Esophagus muscularis mucosa (tissue), 4 donors: ENCODE measurements around the gene IGFBP2. TPM values are rescaled to one million over a fixed set of nuclear protein-coding genes. Genes with fewer than 3 reads are reported as not detected.

Experiments
- DNase-seq: peaks from one replicate; pipeline ENCODE4 v3.0.0-alpha.2; 2017; ENCODE audit errors: extremely low spot score
- H3K27ac ChIP-seq, 4 donors: fragments of 200-600 bp; sonication (generic); replicated peaks in 1 of 4; 1 replicate in 3 of 4; 2 replicates in 1 of 4; pipeline ENCODE4 v1.5.1; 2016 to 2019; ENCODE audit warnings: mild to moderate bottlenecking in 1 of 4
- H3K27me3 ChIP-seq, 4 donors: fragments of 200-600 bp; sonication (generic); one replicate each; pipeline versions ENCODE4 v1.5.1 to v1.6.0; 2016 to 2019
- H3K36me3 ChIP-seq, 4 donors: fragments of 200-600 bp; sonication (generic); one replicate each; pipeline ENCODE4 v1.5.1; 2016 to 2019
- H3K4me1 ChIP-seq, 4 donors: fragments of 200-600 bp; sonication (generic); one replicate each; pipeline ENCODE4 v1.5.1; 2016 to 2019
- H3K4me3 ChIP-seq, 4 donors: fragments of 200-600 bp; sonication (generic); 1 replicate in 2 of 4; 2 replicates in 2 of 4; pipeline ENCODE4 v1.5.1; 2016 to 2019; ENCODE audit warnings: mild to moderate bottlenecking in 4 of 4, moderate library complexity in 1 of 4
- H3K9me3 ChIP-seq, 4 donors: fragments of 200-600 bp; sonication (generic); 1 replicate in 3 of 4; 2 replicates in 1 of 4; pipeline ENCODE4 v1.5.1; 2016 to 2019
- EP300 ChIP-seq: sonication (generic); formaldehyde crosslinking; IDR thresholded peaks from one replicate; pipeline ENCODE4 v1.6.1; 2017; ENCODE audit warnings: antibody characterized with exemption
- POLR2A ChIP-seq: fragments of 450-650 bp; IDR thresholded peaks from one replicate; pipeline ENCODE4 v1.6.1; 2017; ENCODE audit warnings: antibody characterized with exemption, moderate library complexity, mild to moderate bottlenecking, low read depth
- POLR2AphosphoS5 ChIP-seq, 2 donors: sonication (generic); formaldehyde crosslinking; IDR thresholded peaks; one replicate each; pipeline ENCODE4 v1.6.1; 2017; ENCODE audit warnings: antibody characterized with exemption in 2 of 2
- WGBS: methylation state at CpG from one replicate; pipeline ENCODE4 v1.1.5; 2018; 5-methylcytosine and 5-hydroxymethylcytosine counted together
- intact Hi-C: fragments of 100-400 bp; cut with DNase I; formaldehyde crosslinking; loops from one replicate; pipeline ENCODE4 v1.15.1; 2023
- total RNA-seq, 4 donors: library from RNA; depleted of rRNA; stranded (reverse); fragments of >200 nt; gene quantifications; one replicate each; pipeline versions ENCODE4 v1.1.0 to v1.2.1, GENCODE V29; 2016
- TF ChIP-seq, protein P1 (sequence below), 3 experiments: fragments of 200-600 bp in 2 of 3; fragments of 450-650 bp in 1 of 3; sonication (generic) in 2 of 3; IDR thresholded peaks; one replicate each; pipeline ENCODE4 v1.5.1; 2017 to 2019; ENCODE audit warnings: antibody characterized with exemption in 3 of 3, mild to moderate bottlenecking in 2 of 3, moderate library complexity in 1 of 3

The IGFBP2 gene
- total RNA-seq, 4 donors from 2014 or later, result 188 to 446 (median 280) TPM

DNA sequence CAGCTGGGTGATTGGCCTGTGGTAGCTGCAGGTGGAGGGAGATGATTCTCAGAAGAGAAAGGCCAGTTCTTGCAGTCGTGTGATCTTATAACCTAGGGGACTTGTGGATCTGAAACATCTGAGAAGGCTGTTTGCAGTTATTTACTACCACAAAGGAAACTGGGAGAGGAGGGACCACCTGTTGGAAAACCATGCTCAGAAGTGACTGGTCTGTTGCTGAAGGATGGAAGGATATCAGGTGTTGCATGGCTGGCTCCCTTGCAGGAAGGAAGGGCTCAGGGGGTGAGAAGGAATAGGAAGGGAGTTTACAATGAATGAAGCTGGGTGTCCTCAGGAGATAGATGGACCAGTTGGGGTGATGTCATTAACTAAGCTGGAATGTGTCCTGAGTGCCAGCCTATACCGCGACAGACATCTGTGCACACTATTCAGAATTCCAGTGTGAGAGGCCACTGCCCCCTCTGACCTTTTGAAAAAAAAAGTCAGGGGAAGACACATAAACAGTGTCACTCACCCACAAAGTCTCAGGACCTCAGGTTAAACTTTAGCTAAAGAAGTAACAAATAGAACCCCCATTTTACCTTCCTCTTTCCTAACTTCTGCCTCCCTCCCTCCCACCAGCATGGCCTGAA lies 17.5 kb downstream of the IGFBP2 start:
- Histone ChIP-seq H3K36me3 (no peaks in the 10 kb centered on the region), H3K27ac (peak overlapping the region; percentile 57 to 75 (median 62)), H3K4me3 (no peak overlapping the region), H3K9me3 (no peaks in the 10 kb centered on the region), H3K4me1 (peaks cover 17 to 94% (median 86%) of the 10 kb centered on the region in 4 donors), H3K27me3 (no peaks in the 10 kb centered on the region)
- intact Hi-C loops, result no loop called here
- TF ChIP-seq POLR2AphosphoS5 (IDR thresholded peaks at IDR 0.05), result no peak
- TF ChIP-seq, protein P1, sequence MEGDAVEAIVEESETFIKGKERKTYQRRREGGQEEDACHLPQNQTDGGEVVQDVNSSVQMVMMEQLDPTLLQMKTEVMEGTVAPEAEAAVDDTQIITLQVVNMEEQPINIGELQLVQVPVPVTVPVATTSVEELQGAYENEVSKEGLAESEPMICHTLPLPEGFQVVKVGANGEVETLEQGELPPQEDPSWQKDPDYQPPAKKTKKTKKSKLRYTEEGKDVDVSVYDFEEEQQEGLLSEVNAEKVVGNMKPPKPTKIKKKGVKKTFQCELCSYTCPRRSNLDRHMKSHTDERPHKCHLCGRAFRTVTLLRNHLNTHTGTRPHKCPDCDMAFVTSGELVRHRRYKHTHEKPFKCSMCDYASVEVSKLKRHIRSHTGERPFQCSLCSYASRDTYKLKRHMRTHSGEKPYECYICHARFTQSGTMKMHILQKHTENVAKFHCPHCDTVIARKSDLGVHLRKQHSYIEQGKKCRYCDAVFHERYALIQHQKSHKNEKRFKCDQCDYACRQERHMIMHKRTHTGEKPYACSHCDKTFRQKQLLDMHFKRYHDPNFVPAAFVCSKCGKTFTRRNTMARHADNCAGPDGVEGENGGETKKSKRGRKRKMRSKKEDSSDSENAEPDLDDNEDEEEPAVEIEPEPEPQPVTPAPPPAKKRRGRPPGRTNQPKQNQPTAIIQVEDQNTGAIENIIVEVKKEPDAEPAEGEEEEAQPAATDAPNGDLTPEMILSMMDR (IDR thresholded peaks at IDR 0.05), result no peak
- no peak for TF ChIP-seq EP300
- no peak for TF ChIP-seq POLR2A
- DNase-seq, result no peak
- 78% methylated on average over 2 of the region's 3 CpGs for WGBS

DNA sequence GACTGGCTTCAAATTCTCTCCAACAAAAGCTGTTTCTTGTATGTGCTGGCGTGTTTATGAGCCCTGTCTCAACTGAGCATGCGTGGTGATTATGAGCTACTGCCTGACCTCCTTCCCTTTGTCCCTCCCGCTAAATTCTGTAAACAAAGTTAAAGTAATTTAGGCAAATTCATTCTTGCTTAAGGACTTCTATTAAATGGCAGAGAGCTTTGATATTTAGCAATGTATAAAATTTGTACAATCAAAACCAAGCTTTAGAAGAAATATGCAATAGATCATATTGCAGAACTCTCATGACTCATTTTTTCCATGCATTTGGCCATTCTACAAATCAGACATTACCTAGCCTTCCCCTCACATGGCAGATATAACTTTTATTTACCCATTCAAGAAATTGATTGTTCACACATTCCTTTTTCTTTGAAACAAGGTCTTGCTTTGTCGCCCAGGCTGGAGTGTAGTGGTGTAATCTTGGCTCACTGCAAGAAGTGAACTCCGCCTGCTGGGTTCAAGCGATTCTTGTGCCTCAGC lies 18.2 kb downstream of the IGFBP2 start:
- H3K36me3 ChIP-seq, result peaks cover 0 to 3% (median 0%) of the 10 kb centered on the region in 4 donors
- WGBS, result 68% methylated on average over 6 of the region's 6 CpGs
- TF ChIP-seq POLR2AphosphoS5 (IDR thresholded peaks at IDR 0.05) (peak in 1 of 2 donors; percentile 67), EP300 (no peak)
- intact Hi-C loops, result no loop called here
- no peaks in the 10 kb centered on the region for H3K9me3 ChIP-seq
- no peak overlapping the region for H3K4me3 ChIP-seq
- H3K27me3 ChIP-seq, result no peaks in the 10 kb centered on the region
- no peak for DNase-seq
- peaks cover 14 to 96% (median 86%) of the 10 kb centered on the region in 4 donors for H3K4me1 ChIP-seq
- H3K27ac ChIP-seq, result peak overlapping the region; percentile 57 to 75 (median 62)

DNA sequence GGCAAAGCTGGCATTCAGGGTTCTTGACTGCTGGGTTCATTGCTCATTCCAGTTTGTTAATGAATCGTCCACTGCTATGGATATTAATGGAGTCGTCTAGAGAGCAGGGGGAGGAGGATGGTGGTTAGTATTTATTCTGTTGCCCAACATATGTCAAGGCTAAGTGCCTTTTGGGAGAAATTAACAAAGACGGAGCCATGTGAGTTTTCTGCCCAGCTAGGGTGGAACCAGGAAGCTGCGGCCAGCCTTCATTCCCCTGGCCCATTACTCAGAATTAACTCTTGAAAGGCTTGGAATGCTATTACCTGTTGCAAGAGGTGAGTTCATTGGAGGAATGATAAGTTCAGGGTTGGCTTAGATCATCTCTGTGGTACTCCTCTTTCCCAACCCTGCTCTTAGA lies 19.3 kb downstream of the IGFBP2 start:
- intact Hi-C loops, result no loop called here
- H3K9me3 ChIP-seq, result no peaks in the 10 kb centered on the region
- TF ChIP-seq POLR2AphosphoS5 (IDR thresholded peaks at IDR 0.05), result no peak
- TF ChIP-seq EP300, result no peak
- TF ChIP-seq POLR2A, result no peak
- TF ChIP-seq, protein P1 (IDR thresholded peaks at IDR 0.05), result no peak
- no peak for DNase-seq
- no peaks in the 10 kb centered on the region for H3K27me3 ChIP-seq
- peaks cover 14 to 97% (median 86%) of the 10 kb centered on the region in 4 donors for H3K4me1 ChIP-seq
- no peak overlapping the region for H3K4me3 ChIP-seq
- peak overlapping the region; percentile 17 to 75 (median 62) for H3K27ac ChIP-seq
- H3K36me3 ChIP-seq, result peaks cover 0 to 6% (median 0%) of the 10 kb centered on the region in 4 donors
- 42% methylated on average over 4 of the region's 4 CpGs for WGBS

DNA sequence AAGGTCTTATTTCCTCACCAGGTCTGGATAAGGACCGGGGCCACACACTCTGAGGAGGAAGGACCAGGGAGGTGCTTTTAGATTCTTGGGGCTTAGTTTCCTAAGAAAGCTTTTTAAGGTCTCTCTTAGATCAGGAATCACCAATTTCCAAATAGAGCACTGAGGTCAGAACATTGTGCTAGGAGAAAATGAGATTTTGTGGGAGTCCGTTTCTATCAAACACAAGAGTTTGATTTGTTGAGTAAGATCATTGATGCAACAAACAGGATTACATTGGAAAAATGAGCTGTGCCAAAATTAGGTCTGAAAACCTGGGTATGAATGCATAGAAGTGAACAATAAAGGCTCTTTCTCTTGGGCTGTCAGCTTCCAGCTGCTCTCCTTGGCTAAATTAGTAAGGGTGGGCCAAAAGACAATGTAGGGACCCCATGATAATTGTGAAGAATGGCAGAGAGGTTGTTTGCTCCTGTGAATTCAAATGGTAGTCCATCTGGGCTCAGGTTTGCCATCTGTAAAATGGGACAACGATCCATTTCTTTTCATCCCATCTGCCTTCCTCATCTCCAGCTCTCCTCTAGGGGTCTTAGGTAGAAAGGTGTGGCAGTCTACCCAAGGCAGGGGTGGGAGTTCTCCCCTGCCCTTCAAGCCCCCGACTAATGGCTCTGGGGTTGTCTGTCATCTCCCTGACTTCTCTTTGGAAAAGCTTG lies 20.0 kb downstream of the IGFBP2 start:
- intact Hi-C loops, result no loop called here
- Histone ChIP-seq H3K4me3 (no peak overlapping the region), H3K36me3 (peaks cover 0 to 6% (median 0%) of the 10 kb centered on the region in 4 donors), H3K27me3 (no peaks in the 10 kb centered on the region), H3K4me1 (peaks cover 11 to 97% (median 86%) of the 10 kb centered on the region in 4 donors), H3K27ac (peak overlapping the region; percentile 17 to 75 (median 62)), H3K9me3 (no peaks in the 10 kb centered on the region)
- no peak for TF ChIP-seq EP300
- TF ChIP-seq, protein P1 (IDR thresholded peaks at IDR 0.05), result no peak
- no peak for TF ChIP-seq POLR2A
- no peak for TF ChIP-seq POLR2AphosphoS5 (IDR thresholded peaks at IDR 0.05)
- DNase-seq, result no peak
- 90% methylated on average over 4 of the region's 4 CpGs for WGBS

DNA sequence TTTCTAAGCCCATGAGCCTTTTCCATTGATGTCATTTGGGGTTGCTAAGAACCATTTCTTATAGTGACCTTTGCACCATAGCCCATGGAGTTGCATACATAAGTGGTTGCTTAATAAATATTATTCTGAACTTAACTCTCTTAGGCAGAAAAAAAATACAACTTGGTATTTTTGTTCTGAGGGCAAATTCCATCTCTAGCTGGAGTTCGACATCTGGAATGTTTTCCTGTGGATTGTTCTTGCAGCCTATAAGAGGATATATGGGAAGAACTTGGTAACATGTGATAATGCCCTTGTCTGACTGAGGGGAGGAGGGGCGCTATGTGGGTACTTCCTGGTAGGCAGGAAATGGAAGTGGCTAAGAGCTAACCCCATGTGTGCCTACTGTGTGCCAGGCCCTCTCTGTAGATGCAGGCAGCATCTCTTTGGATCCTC lies 20.7 kb downstream of the IGFBP2 start:
- no peaks in the 10 kb centered on the region for H3K9me3 ChIP-seq
- peaks cover 10 to 92% (median 85%) of the 10 kb centered on the region in 4 donors for H3K4me1 ChIP-seq
- no peak overlapping the region for H3K4me3 ChIP-seq
- peaks cover 0 to 6% (median 0%) of the 10 kb centered on the region in 4 donors for H3K36me3 ChIP-seq
- no peak for DNase-seq
- H3K27ac ChIP-seq, result peak overlapping the region in 2 of 4 donors; percentile 63 to 75
- H3K27me3 ChIP-seq, result no peaks in the 10 kb centered on the region
- intact Hi-C loops, result no loop called here
- 62% methylated on average over 2 of the region's 2 CpGs for WGBS
- TF ChIP-seq, protein P1 (IDR thresholded peaks at IDR 0.05), result no peak
- no peak for TF ChIP-seq POLR2AphosphoS5 (IDR thresholded peaks at IDR 0.05)
- TF ChIP-seq POLR2A, result no peak
- no peak for TF ChIP-seq EP300
